Breast epithelium (tissue), 4 donors: Measurements from ENCODE around the gene ZNF813. TPM values are rescaled to one million over a fixed set of nuclear protein-coding genes. Genes with fewer than 3 reads are reported as not detected.
"Not testable (repeated sequence)": the region's sequence is repeated elsewhere in the genome, so short reads cannot be mapped to it uniquely, and the experiment has no call there.

Experiments
- DNase-seq, 2 donors: peaks; one replicate each; pipeline ENCODE4 v3.0.0-alpha.2; 2019; ENCODE audit warnings: low spot score in 2 of 2
- H3K27ac ChIP-seq, 2 donors: fragments of 200-600 bp; sonication (generic) in 1 of 2; one replicate each; pipeline ENCODE4 v1.5.1; 2016 to 2019; ENCODE audit warnings: mild to moderate bottlenecking in 1 of 2
- H3K27me3 ChIP-seq, 2 donors: fragments of 200-600 bp; sonication (generic) in 1 of 2; one replicate each; pipeline versions ENCODE4 v1.5.1 to v1.6.0; 2017 to 2019; ENCODE audit warnings: control low read depth in 1 of 2, mild to moderate bottlenecking in 1 of 2
- H3K36me3 ChIP-seq: fragments of 200-600 bp; one replicate; pipeline ENCODE4 v1.5.1; 2019
- H3K4me1 ChIP-seq, 2 donors: fragments of 200-600 bp; sonication (generic); one replicate each; pipeline ENCODE4 v1.5.1; 2016 to 2019; ENCODE audit warnings: control low read depth in 1 of 2
- H3K4me3 ChIP-seq, 3 donors: fragments of 200-600 bp; sonication (generic); 1 replicate in 2 of 3; 2 replicates in 1 of 3; pipeline ENCODE4 v1.5.1; 2016 to 2019; ENCODE audit warnings: mild to moderate bottlenecking in 3 of 3, moderate library complexity in 2 of 3
- H3K9me3 ChIP-seq, 2 donors: fragments of 200-600 bp; sonication (generic) in 1 of 2; one replicate each; pipeline ENCODE4 v1.5.1; 2016 to 2019; ENCODE audit warnings: control low read depth in 1 of 2
- POLR2A ChIP-seq: fragments of 450-650 bp; IDR thresholded peaks from one replicate; pipeline ENCODE4 v1.6.1; 2016; ENCODE audit warnings: antibody characterized with exemption, mild to moderate bottlenecking, moderate library complexity
- POLR2AphosphoS5 ChIP-seq, 3 donors: sonication (generic); formaldehyde crosslinking; IDR thresholded peaks; one replicate each; pipeline ENCODE4 v1.6.1; 2017; ENCODE audit warnings: antibody characterized with exemption in 3 of 3
- intact Hi-C: fragments of 100-400 bp; cut with DNase I; formaldehyde crosslinking; loops from one replicate; pipeline ENCODE4 v1.15.1; 2023; ENCODE audit warnings: low total_unique reads
- total RNA-seq, 3 donors: library from RNA; depleted of rRNA; stranded (reverse); fragments of >200 nt; gene quantifications; one replicate each; pipeline ENCODE4 v1.1.0, GENCODE V29; 2016
- TF ChIP-seq, protein P1 (sequence below), 3 donors: fragments of 450-650 bp; IDR thresholded peaks; one replicate each; pipeline ENCODE4 v1.5.1; 2016 to 2017; ENCODE audit warnings: antibody characterized with exemption in 3 of 3, mild to moderate bottlenecking in 3 of 3, moderate library complexity in 3 of 3

ZNF813 gene
- total RNA-seq, 3 donors from 2014 or later: 3.3 to 7.0 (median 3.4) TPM

DNA sequence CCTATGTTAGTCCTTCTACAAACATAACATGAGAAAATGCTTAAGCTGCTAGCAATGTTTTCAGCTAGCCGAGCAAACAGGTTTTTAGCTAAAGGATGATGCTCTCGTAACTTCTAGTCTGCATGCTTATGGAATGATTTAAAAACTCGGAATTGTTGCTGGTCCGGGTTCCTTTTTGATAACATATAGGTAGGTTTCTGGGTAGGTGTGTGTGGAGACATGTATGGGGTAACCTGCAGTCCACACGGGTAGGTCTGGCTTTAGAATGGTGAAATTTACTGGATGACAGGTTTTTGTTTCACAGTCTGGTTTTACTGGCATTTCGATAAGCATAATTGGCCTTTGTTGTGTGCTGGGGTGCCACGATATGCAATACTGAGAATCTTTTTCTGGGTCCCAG, 4.4 kb downstream of the ZNF813 start:
- TF ChIP-seq, protein P1, sequence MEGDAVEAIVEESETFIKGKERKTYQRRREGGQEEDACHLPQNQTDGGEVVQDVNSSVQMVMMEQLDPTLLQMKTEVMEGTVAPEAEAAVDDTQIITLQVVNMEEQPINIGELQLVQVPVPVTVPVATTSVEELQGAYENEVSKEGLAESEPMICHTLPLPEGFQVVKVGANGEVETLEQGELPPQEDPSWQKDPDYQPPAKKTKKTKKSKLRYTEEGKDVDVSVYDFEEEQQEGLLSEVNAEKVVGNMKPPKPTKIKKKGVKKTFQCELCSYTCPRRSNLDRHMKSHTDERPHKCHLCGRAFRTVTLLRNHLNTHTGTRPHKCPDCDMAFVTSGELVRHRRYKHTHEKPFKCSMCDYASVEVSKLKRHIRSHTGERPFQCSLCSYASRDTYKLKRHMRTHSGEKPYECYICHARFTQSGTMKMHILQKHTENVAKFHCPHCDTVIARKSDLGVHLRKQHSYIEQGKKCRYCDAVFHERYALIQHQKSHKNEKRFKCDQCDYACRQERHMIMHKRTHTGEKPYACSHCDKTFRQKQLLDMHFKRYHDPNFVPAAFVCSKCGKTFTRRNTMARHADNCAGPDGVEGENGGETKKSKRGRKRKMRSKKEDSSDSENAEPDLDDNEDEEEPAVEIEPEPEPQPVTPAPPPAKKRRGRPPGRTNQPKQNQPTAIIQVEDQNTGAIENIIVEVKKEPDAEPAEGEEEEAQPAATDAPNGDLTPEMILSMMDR (IDR thresholded peaks at IDR 0.05): no peak
- no peak for TF ChIP-seq POLR2AphosphoS5 (IDR thresholded peaks at IDR 0.05)
- no peak for TF ChIP-seq POLR2A
- no peaks in the 10 kb centered on the region for H3K4me1 ChIP-seq
- H3K9me3 ChIP-seq: peaks cover 13 to 17% of the 10 kb centered on the region in 2 donors
- intact Hi-C loops: no loop called here
- H3K4me3 ChIP-seq: no peak overlapping the region
- no peaks in the 10 kb centered on the region for H3K27me3 ChIP-seq
- H3K27ac ChIP-seq: no peak overlapping the region
- no peaks in the 10 kb centered on the region for H3K36me3 ChIP-seq
- DNase-seq: no peak

DNA sequence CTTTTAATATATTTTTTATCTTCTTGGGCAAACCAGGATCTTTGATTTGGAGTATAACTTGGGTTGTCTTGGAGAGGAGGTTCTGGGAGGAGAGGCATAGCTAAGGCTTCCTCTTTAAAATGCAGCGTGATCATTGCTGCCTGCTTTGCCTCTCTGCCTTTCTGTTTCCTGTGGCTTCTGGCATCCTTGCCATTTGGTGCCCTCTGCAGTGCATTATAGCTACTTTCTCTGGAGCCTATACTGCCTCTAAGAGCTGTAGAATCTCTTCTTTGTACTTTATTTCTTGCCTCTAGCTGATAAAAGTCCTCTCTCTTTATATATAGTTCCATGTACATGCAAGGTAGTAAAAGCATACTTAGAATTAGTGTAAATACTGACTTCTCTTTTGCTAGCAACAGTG, 7.3 kb downstream of the ZNF813 start:
- H3K27me3 ChIP-seq, intact Hi-C loops, H3K4me3 ChIP-seq, H3K4me1 ChIP-seq, H3K36me3 ChIP-seq, H3K27ac ChIP-seq, DNase-seq: not testable (repeated sequence)
- peaks cover 31 to 37% of the 10 kb centered on the region in 2 donors for H3K9me3 ChIP-seq

DNA sequence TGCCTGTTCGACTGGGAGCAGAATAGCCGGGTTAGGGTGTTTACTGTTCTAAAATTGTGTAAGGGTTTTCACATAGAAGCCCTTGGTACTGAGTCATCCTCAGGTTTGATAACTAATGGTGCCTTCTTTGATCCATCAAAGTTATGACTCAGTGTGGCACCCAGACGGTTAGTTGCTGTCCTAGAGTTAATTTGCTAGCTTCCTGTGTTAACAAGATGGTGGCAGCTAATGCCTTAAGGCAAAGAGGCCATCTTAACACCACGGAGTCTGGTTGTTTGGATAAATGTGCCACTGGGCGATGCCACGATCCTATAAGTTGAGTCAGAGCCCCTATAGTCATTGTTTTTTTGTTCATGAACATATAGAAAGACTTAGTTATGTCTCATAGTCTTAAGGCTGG, 7.9 kb downstream of the ZNF813 start:
- H3K4me3 ChIP-seq, H3K36me3 ChIP-seq, H3K27me3 ChIP-seq, intact Hi-C loops, DNase-seq, H3K4me1 ChIP-seq, H3K27ac ChIP-seq: not testable (repeated sequence)
- H3K9me3 ChIP-seq: peaks cover 35 to 43% of the 10 kb centered on the region in 2 donors

DNA sequence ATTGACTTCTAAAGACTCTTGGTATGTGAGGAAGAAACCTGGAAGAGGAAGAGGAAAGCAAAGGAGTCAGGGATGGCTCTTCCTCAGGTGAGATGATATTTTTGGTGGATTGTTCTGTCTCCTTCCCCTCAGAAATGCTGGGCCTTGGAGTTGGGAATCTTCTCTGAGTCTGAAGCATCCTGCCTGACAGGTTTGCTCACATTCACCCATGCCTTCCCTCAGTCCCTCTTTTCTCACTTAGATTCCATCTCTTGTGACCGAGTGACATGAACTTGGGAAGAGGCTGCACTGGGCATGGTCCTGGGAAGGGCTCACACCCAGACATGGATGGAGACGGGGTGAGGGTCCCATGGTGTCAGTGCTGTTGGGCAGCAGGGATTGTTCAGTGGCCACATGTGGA, 16.2 kb downstream of the ZNF813 start:
- intact Hi-C loops, H3K36me3 ChIP-seq, H3K27ac ChIP-seq, H3K27me3 ChIP-seq, H3K4me1 ChIP-seq, H3K4me3 ChIP-seq, DNase-seq: not testable (repeated sequence)
- peaks cover 42 to 50% of the 10 kb centered on the region in 2 donors for H3K9me3 ChIP-seq

DNA sequence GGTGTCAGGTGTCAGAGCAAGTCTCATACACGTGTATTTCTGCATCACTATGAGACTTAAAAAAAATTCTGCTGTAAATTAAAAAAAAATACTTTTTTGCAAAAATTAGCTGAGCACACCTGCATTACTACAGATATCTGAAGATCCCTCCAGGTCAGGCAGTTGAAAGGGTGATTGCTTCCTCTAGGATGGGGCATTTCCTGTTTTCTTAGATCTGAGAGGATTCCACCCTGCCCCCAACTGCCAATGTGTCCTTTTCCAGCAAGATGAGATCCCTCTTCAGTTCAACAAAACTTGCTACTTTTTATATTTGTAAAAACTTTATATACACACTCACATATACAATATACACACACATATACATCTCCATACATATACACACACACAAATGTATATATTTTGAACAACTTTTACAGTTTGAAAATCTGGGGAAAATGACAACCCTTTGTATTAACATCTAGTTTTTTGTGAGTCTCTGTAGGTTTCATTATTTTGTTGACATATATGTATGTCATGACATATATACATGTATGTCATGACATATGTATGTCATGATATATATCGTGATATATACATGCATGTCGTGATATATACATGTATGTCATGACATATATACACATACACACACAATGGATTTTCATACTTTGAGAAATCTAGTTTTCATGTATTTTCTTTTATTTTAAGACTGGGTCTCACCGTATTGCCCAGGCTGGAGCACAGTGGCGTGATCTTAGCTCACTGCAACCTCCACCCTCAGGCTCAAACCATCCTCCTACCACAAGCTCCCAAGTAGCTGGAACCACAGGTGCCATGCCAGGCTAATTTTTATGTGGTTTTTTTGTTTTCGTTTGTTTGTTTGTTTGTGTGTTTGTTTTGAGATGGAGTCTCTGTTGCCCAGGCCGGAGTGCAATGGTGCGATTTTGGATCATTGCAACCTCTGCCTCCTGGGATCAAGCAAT, 17.8 kb downstream of the ZNF813 start:
- H3K9me3 ChIP-seq: peaks cover 40 to 52% of the 10 kb centered on the region in 2 donors
- TF ChIP-seq POLR2A (no peak), POLR2AphosphoS5 (IDR thresholded peaks at IDR 0.05) (no peak)
- TF ChIP-seq, protein P1 (IDR thresholded peaks at IDR 0.05): no peak
- no peaks in the 10 kb centered on the region for H3K27me3 ChIP-seq
- intact Hi-C loops: no loop called here
- no peak overlapping the region for H3K27ac ChIP-seq
- no peak overlapping the region for H3K4me3 ChIP-seq
- H3K4me1 ChIP-seq: no peaks in the 10 kb centered on the region
- DNase-seq: no peak
- H3K36me3 ChIP-seq: no peaks in the 10 kb centered on the region

DNA sequence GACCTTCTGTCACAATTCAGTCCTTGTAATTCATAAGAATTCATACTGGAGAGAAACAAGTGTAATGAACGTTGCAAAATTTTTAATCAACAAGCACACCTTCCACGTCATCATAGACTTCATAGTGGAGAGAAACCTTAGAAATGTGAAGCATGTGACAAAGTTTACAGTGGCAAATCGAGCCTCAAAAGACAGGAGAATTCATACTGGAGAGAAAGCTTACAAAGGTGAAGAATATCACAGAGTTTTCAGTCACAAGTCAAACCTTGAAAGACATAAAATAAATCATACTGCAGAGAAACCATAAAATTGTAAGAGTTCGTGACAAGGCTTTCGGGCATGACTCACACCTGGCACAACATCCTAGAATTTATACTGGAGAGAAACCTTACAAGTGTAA, 24.6 kb downstream of the ZNF813 start:
- H3K4me3 ChIP-seq: no peak overlapping the region
- H3K27me3 ChIP-seq: no peaks in the 10 kb centered on the region
- no peak for DNase-seq
- no peaks in the 10 kb centered on the region for H3K36me3 ChIP-seq
- no peaks in the 10 kb centered on the region for H3K4me1 ChIP-seq
- TF ChIP-seq POLR2A (no peak), POLR2AphosphoS5 (IDR thresholded peaks at IDR 0.05) (no peak)
- TF ChIP-seq, protein P1 (IDR thresholded peaks at IDR 0.05): no peak
- intact Hi-C loops: no loop called here
- H3K27ac ChIP-seq: no peak overlapping the region
- H3K9me3 ChIP-seq: peaks cover 27 to 80% of the 10 kb centered on the region in 2 donors

DNA sequence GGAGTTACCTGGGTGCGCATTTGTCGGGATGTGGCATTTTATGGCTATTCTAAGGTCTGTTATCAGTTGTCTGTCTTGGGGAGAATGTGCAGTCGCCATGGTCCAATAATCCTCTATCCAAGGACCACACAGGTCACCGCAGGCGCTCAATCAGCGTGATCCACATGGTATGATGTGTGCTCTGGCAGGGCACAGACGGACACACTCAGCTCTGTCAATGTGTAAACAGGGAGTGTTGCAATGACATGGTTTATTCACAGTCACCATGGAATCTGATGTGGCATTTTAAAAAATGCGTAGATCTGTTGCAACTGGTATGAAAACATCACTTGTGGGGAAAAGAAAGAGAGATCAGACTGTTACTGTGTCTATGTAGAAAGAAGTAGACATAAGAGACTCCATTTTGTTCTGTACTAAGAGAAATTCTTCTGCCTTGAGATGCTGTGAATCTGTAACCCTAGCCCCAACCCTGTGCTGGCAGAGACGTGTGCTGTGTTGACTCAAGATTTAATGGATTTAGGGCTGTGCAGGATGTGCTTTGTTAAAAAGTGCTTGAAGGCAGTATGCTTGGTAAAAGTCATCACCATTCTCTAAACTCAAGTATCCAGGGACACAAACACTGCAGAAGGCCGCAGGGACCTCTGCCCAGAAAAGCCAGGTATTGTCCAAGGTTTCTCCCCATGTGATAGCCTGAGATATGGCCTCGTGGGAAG, 29.9 kb downstream of the ZNF813 start:
- H3K27ac ChIP-seq, H3K4me1 ChIP-seq, H3K4me3 ChIP-seq, DNase-seq, H3K27me3 ChIP-seq, intact Hi-C loops, H3K36me3 ChIP-seq: not testable (repeated sequence)
- H3K9me3 ChIP-seq: peaks cover 14 to 30% of the 10 kb centered on the region in 2 donors

DNA sequence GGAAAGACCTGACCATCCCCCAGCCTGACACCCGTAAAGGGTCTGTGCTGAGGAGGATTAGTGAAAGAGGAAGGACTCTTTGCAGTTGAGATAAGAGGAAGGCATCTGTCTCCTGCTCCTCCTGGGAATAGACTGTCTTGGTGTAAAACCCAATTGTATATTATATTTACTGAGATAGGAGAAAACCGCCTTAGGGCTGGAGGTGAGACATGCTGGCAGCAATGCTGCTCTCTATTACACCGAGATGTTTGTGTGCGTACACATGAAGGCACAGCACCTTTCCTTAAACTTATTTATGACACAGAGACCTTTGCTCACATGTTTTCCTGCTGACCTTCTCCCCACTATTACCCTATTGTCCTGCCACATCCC, 30.5 kb downstream of the ZNF813 start:
- H3K4me3 ChIP-seq, H3K4me1 ChIP-seq, intact Hi-C loops, H3K36me3 ChIP-seq, DNase-seq, H3K27me3 ChIP-seq: not testable (repeated sequence)
- peaks cover 14 to 25% of the 10 kb centered on the region in 2 donors for H3K9me3 ChIP-seq
- H3K27ac ChIP-seq: peak overlapping the region in 1 of 2 donors; percentile 25

DNA sequence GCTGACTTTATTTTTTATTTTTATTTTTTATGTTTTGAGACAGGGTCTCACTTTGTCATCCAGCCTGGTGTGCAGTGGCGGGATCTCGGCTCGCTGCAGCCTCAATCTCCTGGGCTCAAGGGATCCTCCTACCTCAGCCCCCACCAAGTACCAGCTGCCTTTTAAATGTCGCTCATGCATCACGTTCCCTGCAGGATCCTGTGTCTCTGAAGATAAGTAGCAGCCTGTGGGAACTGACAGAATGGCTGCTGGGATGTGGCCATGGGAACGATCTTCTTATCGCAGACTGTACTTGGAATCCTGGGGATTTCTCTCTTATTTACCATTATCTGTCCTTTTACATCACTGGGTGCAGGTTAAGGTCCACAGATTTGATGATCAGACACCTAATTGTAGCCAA, 35.6 kb downstream of the ZNF813 start:
- intact Hi-C loops, H3K27me3 ChIP-seq, H3K9me3 ChIP-seq, DNase-seq, H3K4me1 ChIP-seq, H3K36me3 ChIP-seq, H3K4me3 ChIP-seq, H3K27ac ChIP-seq: not testable (repeated sequence)
